ENCODE measurements around the gene GMPR.

DNA sequence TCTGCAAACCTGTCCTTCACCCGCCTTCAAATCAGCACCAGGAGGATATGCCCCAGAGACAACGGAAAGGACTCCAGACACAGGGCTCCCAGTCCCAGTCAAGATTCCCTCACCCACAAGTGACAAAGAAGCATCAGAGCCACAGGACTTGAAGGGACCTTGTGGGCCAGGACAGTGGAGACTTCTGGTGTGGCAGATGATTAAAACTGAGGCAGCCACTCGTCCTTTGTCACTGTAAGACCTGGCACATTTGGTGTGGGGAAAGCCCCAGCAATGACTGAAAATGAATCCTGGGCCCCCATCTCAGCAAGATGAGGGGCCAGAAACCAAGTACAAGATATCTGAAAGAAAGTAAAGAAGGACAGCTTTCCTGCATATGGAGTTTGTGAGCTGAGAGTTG is 15.6 kb upstream of the GMPR start:
- TF ChIP-seq, protein P1, sequence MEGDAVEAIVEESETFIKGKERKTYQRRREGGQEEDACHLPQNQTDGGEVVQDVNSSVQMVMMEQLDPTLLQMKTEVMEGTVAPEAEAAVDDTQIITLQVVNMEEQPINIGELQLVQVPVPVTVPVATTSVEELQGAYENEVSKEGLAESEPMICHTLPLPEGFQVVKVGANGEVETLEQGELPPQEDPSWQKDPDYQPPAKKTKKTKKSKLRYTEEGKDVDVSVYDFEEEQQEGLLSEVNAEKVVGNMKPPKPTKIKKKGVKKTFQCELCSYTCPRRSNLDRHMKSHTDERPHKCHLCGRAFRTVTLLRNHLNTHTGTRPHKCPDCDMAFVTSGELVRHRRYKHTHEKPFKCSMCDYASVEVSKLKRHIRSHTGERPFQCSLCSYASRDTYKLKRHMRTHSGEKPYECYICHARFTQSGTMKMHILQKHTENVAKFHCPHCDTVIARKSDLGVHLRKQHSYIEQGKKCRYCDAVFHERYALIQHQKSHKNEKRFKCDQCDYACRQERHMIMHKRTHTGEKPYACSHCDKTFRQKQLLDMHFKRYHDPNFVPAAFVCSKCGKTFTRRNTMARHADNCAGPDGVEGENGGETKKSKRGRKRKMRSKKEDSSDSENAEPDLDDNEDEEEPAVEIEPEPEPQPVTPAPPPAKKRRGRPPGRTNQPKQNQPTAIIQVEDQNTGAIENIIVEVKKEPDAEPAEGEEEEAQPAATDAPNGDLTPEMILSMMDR (IDR thresholded peaks at IDR 0.05), result no peak
- TF ChIP-seq ZFX (IDR thresholded peaks at IDR 0.05; ENCODE audit: borderline replicate concordance), result no peak
